Heart right ventricle (tissue), 16 donors: Measurements from ENCODE around the gene C6. TPM values are rescaled to one million over a fixed set of nuclear protein-coding genes. Genes with fewer than 3 reads are reported as not detected.

ENCODE experiments used
- ATAC-seq, 8 donors: fragments of 200-7000 bp; cut with Tn5 transposase; one replicate each; pipeline ENCODE4 v1.9.1; 2020; ENCODE audit warnings: mild to moderate bottlenecking in 8 of 8, moderate library complexity in 8 of 8, moderate number of reproducible peaks in 1 of 8
- DNase-seq, 2 donors: peaks; one replicate each; pipeline ENCODE4 v3.0.0-alpha.2; 2020
- H3K27ac ChIP-seq, 10 donors: fragments of 200-600 bp; sonication (generic) in 2 of 10; one replicate each; pipeline versions ENCODE4 v1.5.0 to v1.8.0; 2020 to 2022; ENCODE audit warnings: mild to moderate bottlenecking in 3 of 10
- H3K27me3 ChIP-seq, 7 donors: fragments of 200-600 bp; one replicate each; pipeline ENCODE4 v1.8.0; 2021 to 2022; ENCODE audit warnings: mild to moderate bottlenecking in 2 of 7
- H3K36me3 ChIP-seq, 9 donors: fragments of 200-600 bp; sonication (generic) in 1 of 9; one replicate each; pipeline versions ENCODE4 v1.5.0 to v1.8.0; 2020 to 2022; ENCODE audit warnings: mild to moderate bottlenecking in 2 of 9
- H3K4me1 ChIP-seq, 9 donors: fragments of 200-600 bp; sonication (generic) in 1 of 9; one replicate each; pipeline versions ENCODE4 v1.5.0 to v1.8.0; 2020 to 2022; ENCODE audit warnings: mild to moderate bottlenecking in 4 of 9
- H3K4me3 ChIP-seq, 10 donors: fragments of 200-600 bp; sonication (generic) in 2 of 10; one replicate each; pipeline versions ENCODE4 v1.5.0 to v1.8.0; 2020 to 2022; ENCODE audit warnings: mild to moderate bottlenecking in 7 of 10, moderate library complexity in 2 of 10
- H3K9me3 ChIP-seq, 11 donors: fragments of 200-600 bp in 10 of 11; sonication (generic) in 2 of 11; one replicate each; pipeline versions ENCODE4 v1.5.0 to v1.8.0; 2013 to 2022; ENCODE audit warnings: mild to moderate bottlenecking in 2 of 11, control low read depth in 1 of 11, moderate library complexity in 1 of 11
- CTCF ChIP-seq, 9 donors: fragments of 200-600 bp; sonication (generic) in 2 of 9; IDR thresholded peaks; one replicate each; pipeline versions ENCODE4 v1.5.0 to v1.8.0; 2021 to 2022; ENCODE audit warnings: antibody characterized with exemption in 9 of 9, mild to moderate bottlenecking in 5 of 9, moderate library complexity in 1 of 9
- WGBS, 2 donors: extraction: QIAGEN DNeasy Blood & Tissue Kit; methylation state at CpG; one replicate each; pipeline ENCODE4 v1.1.7; 2013; ENCODE audit warnings: inconsistent platforms in 1 of 2; 5-methylcytosine and 5-hydroxymethylcytosine counted together
- intact Hi-C, 10 donors: fragments of 100-400 bp; cut with DNase I; formaldehyde crosslinking; loops; one replicate each; pipeline versions ENCODE4 v1.11.1 to v1.14.2; 2022
- polyA plus RNA-seq, 2 donors: library from polyadenylated mRNA; stranded (reverse); fragments of 200-250 nt; gene quantifications; one replicate each; pipeline ENCODE4 v1.2.3, GENCODE V29; 2013
- total RNA-seq, 10 donors: library from RNA; stranded (reverse); fragmentation: NEBNext Ultra II Directional in 3 of 10; extraction: Animal tissue kit (Norgen Biotek cat#: 25700) in 3 of 10; gene quantifications; one replicate each; pipeline versions ENCODE4 v1.2.1 to v1.2.4, GENCODE V29; 2021 to 2023
- donor health status: Arrhythmogenic right ventricular cardiomyopathy.
- donor health status: ischemic (EF 13 %, LVEDD 7.1; RV severe dilation, severe dysfunction).
- donor health status: healthy with polysubstance abuse.
- donor health status: DM: no; HTN: yes; CAD: no.
- donor health status: DM: no; HTN: no; CAD: no.
- donor health status: ischemic (EF 25% LVEDD 6.9; RV normal size, moderate dysfunction).
- donor health status: ischemic (EF 25% LVEDD 5.7; RV mildly dilated, moderate dysfunction).
- donor health status: healthy.
- donor health status: DM: yes; HTN: yes; CAD: no.
- donor health status: Ischemic cardiomyopathy.
- donor health status: ischemic (EF 35%, LVEDD 5.7; RV mildly dilated, moderate dysfunction).
- donor health status: nonischemic (EF 11% LVEDD 7.7; RV severe dilation, severe dysfunction).
- donor health status: DM: yes; HTN: yes; CAD: no.
- donor health status: PGD.
- donor health status: ischemic (EF 29% LVEDD 5.4; RV normal size, mild dysfunction).
- donor health status: nonischemic (EF 23%, LVEDD 6.1; RV moderate dilation, normal function).

Gene C6
- total and polyA plus RNA-seq, 12 donors = 6.1 to 184 (median 51.9) TPM

GRCh38 chr5:41115281-41115680 is 98.1 kb downstream of the C6 start:
- TF ChIP-seq CTCF (IDR thresholded peaks at IDR 0.05) = no peak
- WGBS, 2 donors = 82 to 88% methylated on average over 2 of the region's 2 CpGs
- ATAC-seq (no peak), DNase-seq (no peak)
- no peak overlapping the region for H3K4me3 ChIP-seq
- no peaks in the 10 kb centered on the region for H3K27me3 ChIP-seq
- no peak overlapping the region for H3K27ac ChIP-seq
- no peaks in the 10 kb centered on the region for H3K9me3 ChIP-seq
- peaks cover 0 to 3% (median 0%) of the 10 kb centered on the region in 9 donors for H3K4me1 ChIP-seq
- intact Hi-C loops = loop anchor here in 2 of 10 donors (5.0 to 10.0 kb wide), 2 partner anchors 208 to 210 kb away; partner anchors contain the start of gene C7 (in 2 of the 2)
- no peaks in the 10 kb centered on the region for H3K36me3 ChIP-seq

- intact Hi-C loops = loop anchor here in 1 of 10 donors (10.0 kb wide), 1 partner anchor 208 kb away; the partner anchor contains the start of gene C7
- H3K4me3 ChIP-seq = no peak overlapping the region
- no peak for TF ChIP-seq CTCF (IDR thresholded peaks at IDR 0.05)
- H3K4me1 ChIP-seq = peaks cover 0 to 3% (median 0%) of the 10 kb centered on the region in 9 donors
- DNase-seq (no peak), ATAC-seq (no peak)
- no peaks in the 10 kb centered on the region for H3K9me3 ChIP-seq
- 87 to 91% methylated on average over 2 of the region's 2 CpGs for WGBS, 2 donors
- H3K36me3 ChIP-seq = no peaks in the 10 kb centered on the region
- H3K27ac ChIP-seq = no peak overlapping the region
- H3K27me3 ChIP-seq = no peaks in the 10 kb centered on the region
These were observed 100.6 kb downstream of the C6 start for GRCh38 chr5:41112486-41113455.

GRCh38 chr5:41109186-41109585 is 104.1 kb downstream of the C6 start:
- no peak for TF ChIP-seq CTCF (IDR thresholded peaks at IDR 0.05)
- intact Hi-C loops = no loop called here
- H3K27ac ChIP-seq = no peak overlapping the region
- no peak overlapping the region for H3K4me3 ChIP-seq
- no peaks in the 10 kb centered on the region for H3K9me3 ChIP-seq
- H3K27me3 ChIP-seq = no peaks in the 10 kb centered on the region
- H3K4me1 ChIP-seq = no peaks in the 10 kb centered on the region
- DNase-seq (no peak), ATAC-seq (no peak)
- H3K36me3 ChIP-seq = no peaks in the 10 kb centered on the region

- intact Hi-C loops = no loop called here
- Histone ChIP-seq H3K27ac (no peak overlapping the region), H3K27me3 (no peaks in the 10 kb centered on the region), H3K4me3 (no peak overlapping the region), H3K9me3 (no peaks in the 10 kb centered on the region), H3K36me3 (no peaks in the 10 kb centered on the region), H3K4me1 (peaks cover 0 to 14% (median 6%) of the 10 kb centered on the region in 9 donors)
- DNase-seq (no peak), ATAC-seq (no peak)
- TF ChIP-seq CTCF (IDR thresholded peaks at IDR 0.05) = no peak
These were observed 111.0 kb downstream of the C6 start for GRCh38 chr5:41102341-41102740.
